Stimulated activated CD8-positive, alpha-beta memory T cell treated with anti-CD3 and anti-CD28 coated beads, Interleukin-4, amount 100 ng/mL, for 1 hour (primary cell): ENCODE data around the gene ARHGEF10L.
"Not testable (repeated sequence)": the region's sequence is repeated elsewhere in the genome, so short reads cannot be mapped to it uniquely, and the experiment has no call there.

Source experiments
- DNase-seq, 2 donors: peaks; one replicate each; pipeline ENCODE4 v3.0.0-alpha.2; 2020; ENCODE audit warnings: low read depth in 2 of 2, low spot score in 1 of 2

The ARHGEF10L gene

DNA sequence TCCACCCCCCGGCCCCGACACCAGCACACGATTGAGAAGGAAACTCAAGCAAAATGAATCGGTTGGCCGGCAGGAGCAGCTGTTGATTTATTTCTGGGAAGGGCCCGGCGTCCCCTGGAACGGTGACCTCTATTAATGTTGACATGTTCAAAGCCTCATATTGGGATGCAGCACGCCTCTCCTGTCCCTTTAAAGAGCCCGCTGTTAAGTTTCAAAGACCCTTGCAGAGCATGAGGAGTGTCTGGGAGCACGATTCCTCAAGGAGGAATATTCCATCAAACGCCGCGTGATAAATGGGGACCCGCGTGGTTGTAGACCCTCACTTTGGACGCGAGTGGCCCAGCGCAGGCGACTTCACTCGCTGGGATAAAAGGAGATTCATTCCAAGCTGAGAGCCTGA is 194.2 kb downstream of the ARHGEF10L start:
- no peak for DNase-seq

DNA sequence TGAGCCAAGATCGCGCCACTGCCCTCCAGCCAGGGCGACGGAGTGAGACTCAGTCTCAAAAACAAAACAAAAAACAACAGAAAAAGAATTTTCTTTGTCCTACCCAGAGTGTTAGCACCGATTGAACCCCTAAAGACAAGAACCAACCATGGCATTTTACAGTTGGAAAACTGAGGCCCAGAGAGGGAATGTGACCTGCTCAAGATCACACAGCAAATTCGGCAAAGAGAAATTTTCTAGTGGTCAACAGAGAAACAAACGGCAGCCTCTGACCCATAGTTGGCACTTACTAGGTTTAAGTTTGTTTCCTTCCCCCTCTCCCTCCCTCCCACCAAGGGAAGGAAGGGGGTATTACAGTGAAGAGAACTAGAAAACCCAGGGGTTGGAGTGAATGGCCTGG is 195.1 kb downstream of the ARHGEF10L start:
- DNase-seq = no peak

DNA sequence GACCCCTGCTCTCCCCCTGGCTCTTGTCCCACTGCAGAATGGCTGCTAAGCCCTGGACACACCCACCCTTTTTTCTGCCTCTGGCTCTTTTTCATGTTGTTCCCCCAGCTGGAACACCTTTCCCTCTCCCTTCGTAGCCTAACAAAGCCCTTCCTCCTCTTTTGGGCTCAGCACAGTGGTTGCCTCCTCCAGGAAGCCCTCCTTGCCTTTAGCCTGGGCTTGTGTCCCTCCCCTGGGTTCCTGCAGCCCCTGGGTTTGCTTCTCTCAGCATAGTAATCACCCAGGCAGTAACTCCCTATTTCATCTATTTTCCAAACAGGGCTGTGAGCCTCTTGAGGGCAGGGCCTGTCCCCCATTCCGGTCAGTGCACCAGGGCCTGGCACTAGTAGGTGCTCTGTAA is 195.8 kb downstream of the ARHGEF10L start:
- DNase-seq = no peak

DNA sequence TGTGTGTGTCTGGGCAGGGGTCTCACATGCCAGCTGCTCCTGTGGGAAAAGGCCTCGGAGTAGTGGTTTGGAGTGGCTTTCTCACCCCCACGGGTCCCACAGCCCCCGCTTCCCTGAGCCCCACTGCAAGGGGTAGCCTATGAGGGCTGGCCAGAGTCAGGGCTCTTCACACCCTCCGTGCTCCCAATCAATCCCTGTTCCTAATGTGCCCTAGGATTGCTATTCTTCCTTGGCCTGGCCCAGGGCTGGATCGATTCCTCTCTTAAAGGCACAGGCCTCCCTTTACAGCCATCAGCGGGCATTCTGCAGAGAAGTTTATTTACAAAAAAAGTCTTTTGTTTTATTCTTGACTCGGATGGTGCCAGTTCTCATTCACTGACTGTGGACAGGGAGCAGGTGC is 196.3 kb downstream of the ARHGEF10L start:
- no peak for DNase-seq

DNA sequence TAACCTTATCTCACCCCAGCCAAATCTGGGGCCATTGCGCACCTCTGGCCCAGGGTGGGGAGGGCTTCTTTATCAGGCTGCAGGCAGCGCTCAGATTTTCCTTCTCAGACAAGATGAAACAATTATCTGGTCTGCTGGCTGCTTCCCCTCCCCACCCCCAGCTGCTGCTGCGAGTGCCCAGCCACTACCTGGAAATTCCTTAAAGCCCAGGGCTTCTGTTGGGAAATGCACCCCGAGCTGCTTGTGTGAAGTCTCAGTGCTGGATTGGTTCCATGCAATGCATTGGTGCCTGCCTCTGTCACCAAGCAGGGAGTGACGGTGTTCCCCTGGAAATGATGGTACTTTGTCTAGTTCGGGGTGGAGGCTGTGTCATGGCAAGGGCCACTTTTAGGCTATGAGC is 197.1 kb downstream of the ARHGEF10L start:
- DNase-seq = no peak

DNA sequence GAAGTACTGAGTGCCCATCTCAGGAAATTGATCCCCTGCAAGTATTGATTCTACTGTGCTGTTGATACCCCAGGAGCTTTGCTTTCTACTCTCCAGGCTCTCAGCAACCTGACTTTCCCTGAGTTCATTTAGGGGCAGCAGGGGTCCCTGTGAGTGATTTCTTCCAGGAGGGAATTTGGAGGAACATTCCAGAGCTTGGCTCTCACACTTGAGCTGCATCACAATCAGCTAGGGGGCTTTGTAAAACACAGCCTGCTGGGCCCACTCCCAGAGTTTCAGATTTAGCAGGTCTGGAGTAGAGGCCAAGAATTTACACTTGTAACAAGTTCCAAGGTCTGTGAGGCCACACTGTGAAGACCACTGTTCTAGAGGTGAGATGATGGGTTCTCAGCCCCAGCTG is 199.6 kb downstream of the ARHGEF10L start:
- no peak for DNase-seq

DNA sequence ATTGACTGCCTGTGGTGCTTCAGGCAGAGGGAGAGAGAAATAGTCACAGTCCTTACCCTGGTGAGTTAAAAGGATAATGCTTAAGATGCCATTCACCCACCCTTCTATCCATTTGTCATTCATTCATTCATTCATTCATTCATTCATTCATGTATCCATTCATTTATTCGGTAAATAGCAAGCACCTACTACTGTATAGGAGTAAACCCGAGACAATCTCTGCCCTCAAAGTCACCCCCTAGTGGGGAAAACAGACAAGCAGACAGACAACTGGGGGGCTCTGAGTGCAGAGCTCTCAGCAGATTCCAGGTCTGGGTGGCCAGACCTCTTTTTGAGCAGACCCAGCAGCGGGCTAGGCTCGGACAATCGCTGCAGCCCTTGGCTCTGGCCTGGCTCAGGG is 201.6 kb downstream of the ARHGEF10L start:
- DNase-seq = no peak

DNA sequence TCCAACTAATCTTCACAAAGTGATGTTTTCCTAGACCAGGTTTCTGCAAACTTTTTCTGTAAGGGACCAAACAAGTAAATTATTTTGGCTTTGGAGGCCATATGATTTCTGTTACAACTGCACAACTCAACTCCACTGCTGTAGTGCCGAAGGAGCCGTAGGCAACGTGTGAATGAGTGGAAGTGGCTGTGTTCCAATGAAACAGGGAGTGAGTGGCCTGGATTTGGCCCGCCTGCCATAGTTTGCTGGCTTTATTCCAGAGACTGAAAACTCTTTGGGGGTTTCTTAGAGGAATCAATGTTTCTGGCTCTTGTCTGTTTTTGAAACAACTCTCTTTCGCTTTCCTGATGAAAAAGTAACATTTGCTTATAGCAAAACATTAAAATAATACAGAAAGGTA is 203.1 kb downstream of the ARHGEF10L start:
- DNase-seq = no peak

DNA sequence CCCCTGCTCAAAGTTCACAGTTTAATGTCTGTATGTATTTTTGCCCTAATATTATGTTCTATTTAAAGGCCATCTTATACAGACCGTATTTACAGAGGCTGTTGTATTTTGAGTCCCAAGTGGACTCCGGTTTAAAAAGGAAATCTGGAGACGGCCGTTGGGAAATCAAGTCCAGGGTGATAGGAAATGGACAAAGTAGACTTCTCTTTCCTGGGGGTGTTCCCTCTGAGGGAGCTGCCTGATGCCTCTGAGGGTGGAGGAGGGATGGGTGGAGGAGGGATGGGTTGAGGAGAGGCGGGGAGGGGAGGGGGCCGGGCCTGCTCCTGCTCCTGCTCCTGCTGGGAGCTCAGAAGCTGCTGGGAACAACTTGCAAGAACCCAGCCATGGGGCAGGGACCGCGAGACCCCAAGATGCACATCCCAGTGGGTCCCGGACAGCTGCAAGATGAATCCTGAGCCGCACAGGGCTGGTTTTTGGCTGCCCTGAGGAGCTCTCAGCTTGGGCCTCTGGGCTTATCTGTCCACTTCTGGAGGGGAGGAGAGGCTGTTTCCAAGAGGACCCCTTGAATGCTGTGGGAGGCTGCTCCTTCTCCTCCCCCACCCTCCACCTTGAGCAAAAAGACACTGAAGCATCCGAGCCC is 203.6 kb downstream of the ARHGEF10L start:
- no peak for DNase-seq

DNA sequence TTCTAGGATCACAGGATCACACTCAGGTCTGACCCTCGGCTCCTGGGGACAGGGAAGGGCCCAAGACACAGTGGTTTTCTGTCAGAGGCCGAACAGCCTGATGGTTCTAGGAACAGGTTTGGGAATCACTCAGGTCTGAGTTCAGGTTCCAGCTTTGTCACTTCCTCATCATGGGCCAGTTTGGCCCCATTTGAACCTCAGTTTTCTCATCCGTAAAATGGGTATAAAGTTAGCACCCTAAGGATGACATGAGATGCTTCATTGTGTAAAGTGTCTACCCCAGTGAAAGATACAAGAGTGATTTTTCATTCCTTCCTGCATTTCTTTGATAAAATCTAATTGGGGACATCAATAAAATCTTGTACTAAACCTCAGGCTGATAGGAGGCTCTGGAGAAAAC is 204.4 kb downstream of the ARHGEF10L start:
- DNase-seq = no peak

DNA sequence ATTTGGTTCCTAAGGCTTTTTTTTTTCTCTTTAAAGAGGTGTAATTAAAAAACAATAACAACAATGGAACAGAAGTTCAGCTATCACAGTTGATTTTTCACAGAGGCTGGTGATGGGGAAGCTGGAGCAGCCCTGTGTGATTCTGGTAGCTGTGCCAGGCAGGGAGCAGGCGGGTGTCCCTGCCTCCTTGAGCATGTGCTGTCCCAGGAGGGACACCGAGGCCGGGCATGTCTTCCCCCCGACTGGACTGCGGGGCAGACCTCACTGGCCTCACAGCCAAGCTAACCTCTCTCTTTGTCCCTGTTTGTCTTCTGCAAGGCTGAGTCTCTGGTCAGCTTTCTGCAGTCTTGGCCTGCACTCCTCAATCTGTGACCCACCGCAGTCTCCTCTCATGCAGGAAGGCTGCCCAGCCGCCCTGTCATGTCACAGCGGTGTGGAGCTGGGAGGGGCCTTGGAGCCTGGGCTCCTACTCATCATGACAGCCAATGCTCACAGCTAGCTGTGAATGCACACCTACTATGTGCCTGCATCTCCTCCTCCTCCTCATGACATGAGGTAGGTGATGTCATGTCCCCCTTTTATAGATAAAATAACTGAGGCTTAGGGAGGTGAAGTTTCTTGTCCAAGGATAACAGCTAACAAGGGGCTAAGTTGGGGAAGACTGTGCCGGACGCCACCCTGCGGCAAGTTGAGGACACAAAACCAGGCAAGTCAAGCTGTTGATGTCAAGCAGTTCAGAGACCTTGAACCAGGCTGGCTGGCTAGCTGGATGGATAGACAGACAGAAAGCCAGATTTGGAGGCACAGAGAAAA is 205.4 kb downstream of the ARHGEF10L start:
- DNase-seq = no peak

DNA sequence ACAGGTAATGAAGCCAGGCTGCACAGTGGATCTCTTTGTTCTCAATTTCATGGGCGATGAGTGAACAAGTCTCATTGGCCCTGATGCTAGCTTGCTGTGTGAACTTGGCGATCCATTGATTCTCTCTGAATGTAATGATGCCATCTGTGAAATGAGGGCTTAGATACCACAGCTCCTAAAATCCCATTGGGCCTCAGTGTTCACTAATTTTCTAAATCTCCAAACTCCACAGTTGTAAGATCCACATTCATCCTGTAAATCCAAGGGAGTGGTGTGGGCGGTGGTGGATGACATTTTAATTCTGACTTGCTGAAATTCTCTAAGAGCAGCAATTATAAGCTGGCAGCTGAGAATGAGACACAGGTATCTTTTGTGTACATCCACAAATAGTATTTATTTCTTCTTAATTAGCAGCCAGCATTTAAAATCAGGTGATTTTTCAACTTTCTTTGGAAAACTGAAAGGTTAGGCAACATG is 206.0 kb downstream of the ARHGEF10L start:
- DNase-seq = no peak

DNA sequence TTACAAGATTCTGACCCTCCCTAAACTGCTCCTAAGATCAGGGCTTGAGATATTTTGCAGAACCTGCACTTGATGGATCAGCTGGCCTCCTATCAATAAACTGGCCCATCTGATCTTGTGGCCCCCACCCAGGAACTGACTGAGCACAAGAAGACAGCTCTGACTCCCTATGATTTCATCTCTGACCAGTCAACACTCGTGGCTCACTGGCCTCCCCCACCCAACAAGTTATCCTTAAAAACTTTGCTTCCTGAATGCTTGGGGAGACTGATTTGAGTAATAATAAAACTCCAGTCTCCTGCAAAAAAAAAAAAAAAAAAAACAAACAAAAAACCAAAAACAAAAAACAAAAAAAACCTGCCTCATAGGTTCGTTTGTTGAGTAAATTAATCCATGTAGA is 206.8 kb downstream of the ARHGEF10L start:
- DNase-seq = not testable (repeated sequence)

DNA sequence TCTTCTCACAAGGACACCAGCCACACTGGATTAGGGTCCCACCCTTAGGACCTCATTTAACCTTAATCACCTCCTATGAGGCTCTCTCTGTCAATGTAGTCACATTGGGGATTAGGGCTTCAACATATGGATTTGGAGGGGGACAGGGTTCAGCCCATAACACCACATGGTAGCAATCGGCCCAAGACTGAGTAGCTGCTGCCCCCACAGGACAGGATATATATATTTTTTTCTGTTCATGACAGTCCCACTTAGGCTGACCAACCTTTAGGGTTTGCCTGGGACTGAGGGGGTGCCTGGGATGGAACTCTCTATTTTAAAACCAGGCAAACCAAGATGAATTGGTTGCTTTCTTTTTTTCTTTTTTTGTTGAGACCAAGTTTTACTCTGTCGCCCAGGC is 207.4 kb downstream of the ARHGEF10L start:
- no peak for DNase-seq
